Endothelial cell of umbilical vein (primary cell): ENCODE results near the gene C19orf85.

ENCODE experiments used
- CTCF ChIP-seq, 2 donors: IDR thresholded peaks; 1 replicate in 1 of 2; 2 replicates in 1 of 2; pipeline ENCODE4 v1.5.1; 2011; ENCODE audit warnings: low read length in 2 of 2, mild to moderate bottlenecking in 2 of 2, moderate library complexity in 2 of 2, control low read depth in 1 of 2, inconsistent platforms in 1 of 2, low read depth in 1 of 2; ENCODE audit not compliant: insufficient read depth in 1 of 2; ENCODE audit errors: extremely low read depth in 1 of 2
- EZH2 ChIP-seq: IDR thresholded peaks from 2 replicates; pipeline ENCODE4 v1.6.1; 2012; ENCODE audit warnings: borderline replicate concordance, low read depth, mild to moderate bottlenecking, moderate library complexity, low read length, inconsistent platforms; ENCODE audit not compliant: severe bottlenecking
- FOS ChIP-seq: IDR thresholded peaks from 2 replicates; pipeline ENCODE4 v1.6.1; 2011; ENCODE audit warnings: mild to moderate bottlenecking, low read length, moderate library complexity, borderline replicate concordance; ENCODE audit not compliant: insufficient read depth
- POLR2A ChIP-seq: IDR thresholded peaks from 2 replicates; pipeline ENCODE4 v1.6.1; 2012; ENCODE audit warnings: low read depth, mild to moderate bottlenecking, control low read depth, low read length
- POLR2AphosphoS5 ChIP-seq: IDR thresholded peaks from 2 replicates; pipeline ENCODE4 v1.6.1; 2012; ENCODE audit warnings: low read depth, mild to moderate bottlenecking, control low read depth, low read length, moderate library complexity; ENCODE audit not compliant: insufficient read depth

GRCh38 chr19:55439052-55439451 is 25.5 kb downstream of the C19orf85 start:
- TF ChIP-seq FOS, result no peak
- TF ChIP-seq POLR2A, result no peak
- TF ChIP-seq EZH2, result no peak
- TF ChIP-seq CTCF (IDR thresholded peaks at IDR 0.05; ENCODE audit: extremely low read depth in 1 of 2, insufficient read depth in 1 of 2, low read depth in 1 of 2, low read length in 2 of 2), result no peak
- TF ChIP-seq POLR2AphosphoS5, result no peak
